DMS153 treated with DMSO at 0.1 percent for 48 hours (cell line): ENCODE data around the gene CIAO2B.
"Not testable (repeated sequence)": the region's sequence is repeated elsewhere in the genome, so short reads cannot be mapped to it uniquely, and the experiment has no call there.

Experiments
- DNase-seq: peaks from one replicate; lab custom pipeline; 2025; ENCODE audit not compliant: unreplicated experiment; lab: John Stamatoyannopoulos, UW

Gene CIAO2B

GRCh38 chr16:66956154-66956457 lies 21.9 kb upstream of the CIAO2B start:
- not testable (repeated sequence) for DNase-seq

- not testable (repeated sequence) for DNase-seq
These were observed 21.4 kb upstream of the CIAO2B start for GRCh38 chr16:66955363-66956153.

GRCh38 chr16:66954097-66954659 lies 20.0 kb upstream of the CIAO2B start:
- peak; percentile 51 for DNase-seq

- no peak for DNase-seq
These were observed 19.4 kb upstream of the CIAO2B start for GRCh38 chr16:66953462-66954096.

- DNase-seq: no peak
These were observed 18.4 kb upstream of the CIAO2B start for GRCh38 chr16:66952430-66953110.

GRCh38 chr16:66950971-66951790 lies 17.0 kb upstream of the CIAO2B start:
- DNase-seq: no peak

- DNase-seq: no peak
These were observed 16.2 kb upstream of the CIAO2B start for GRCh38 chr16:66950437-66950836.

GRCh38 chr16:66949472-66949871 lies 15.3 kb upstream of the CIAO2B start:
- no peak for DNase-seq

GRCh38 chr16:66948837-66949225 lies 14.6 kb upstream of the CIAO2B start:
- DNase-seq: no peak

GRCh38 chr16:66948134-66948836 lies 14.1 kb upstream of the CIAO2B start:
- no peak for DNase-seq

- DNase-seq: peak; percentile 66
These were observed 13.3 kb upstream of the CIAO2B start for GRCh38 chr16:66947302-66948065.

GRCh38 chr16:66946974-66947301 lies 12.7 kb upstream of the CIAO2B start:
- DNase-seq: no peak

- DNase-seq: no peak
These were observed 12.3 kb upstream of the CIAO2B start for GRCh38 chr16:66946541-66946940.

GRCh38 chr16:66945939-66946338 lies 11.7 kb upstream of the CIAO2B start:
- no peak for DNase-seq

- DNase-seq: not testable (repeated sequence)
These were observed 10.8 kb upstream of the CIAO2B start for GRCh38 chr16:66944971-66945370.

- DNase-seq: no peak
These were observed 9.8 kb upstream of the CIAO2B start for GRCh38 chr16:66944054-66944441.

- DNase-seq: no peak
These were observed 9.3 kb upstream of the CIAO2B start for GRCh38 chr16:66943426-66944053.

- DNase-seq: no peak
These were observed 8.8 kb upstream of the CIAO2B start for GRCh38 chr16:66942981-66943380.

- DNase-seq: no peak
These were observed 6.0 kb upstream of the CIAO2B start for GRCh38 chr16:66940236-66940635.
